Neural progenitor cell (in vitro differentiated cells): ENCODE results near the gene SPINK13.

Experiments
- EZH2 ChIP-seq: fragments of 200-600 bp; sonication (generic); IDR thresholded peaks from 2 replicates; pipeline ENCODE4 v1.6.1; 2017; ENCODE audit warnings: antibody characterized with exemption, mild to moderate bottlenecking, moderate library complexity
- EZH2phosphoT487 ChIP-seq: fragments of 200-600 bp; sonication (generic); IDR thresholded peaks from 2 replicates; pipeline ENCODE4 v1.6.1; 2017; ENCODE audit warnings: antibody characterized with exemption
- TF ChIP-seq, protein P1 (sequence below): fragments of 200-600 bp; sonication (generic); IDR thresholded peaks from 2 replicates; pipeline ENCODE4 v1.5.1; 2017; ENCODE audit warnings: antibody characterized with exemption, mild to moderate bottlenecking

DNA sequence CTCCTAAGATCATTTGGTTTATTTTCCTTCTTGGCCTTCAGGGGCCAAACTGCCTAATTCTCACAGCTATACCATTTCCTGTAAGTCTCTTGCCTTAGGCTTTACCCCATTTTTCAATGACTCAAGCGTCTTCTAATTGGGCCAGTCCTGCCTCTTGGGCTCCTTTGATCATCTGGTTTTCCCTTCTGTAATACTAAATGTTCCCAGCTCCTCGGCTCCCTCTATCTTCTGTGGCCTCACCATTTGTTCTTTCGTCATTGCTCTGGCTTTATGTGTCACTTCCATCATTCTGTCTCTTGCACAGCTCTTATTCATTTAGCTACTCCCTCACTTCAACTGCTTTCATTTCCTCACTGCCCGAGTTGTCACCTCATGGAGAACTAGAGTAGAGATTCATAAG lies 29.1 kb downstream of the SPINK13 start:
- TF ChIP-seq EZH2 (no peak), EZH2phosphoT487 (no peak)
- TF ChIP-seq, protein P1, sequence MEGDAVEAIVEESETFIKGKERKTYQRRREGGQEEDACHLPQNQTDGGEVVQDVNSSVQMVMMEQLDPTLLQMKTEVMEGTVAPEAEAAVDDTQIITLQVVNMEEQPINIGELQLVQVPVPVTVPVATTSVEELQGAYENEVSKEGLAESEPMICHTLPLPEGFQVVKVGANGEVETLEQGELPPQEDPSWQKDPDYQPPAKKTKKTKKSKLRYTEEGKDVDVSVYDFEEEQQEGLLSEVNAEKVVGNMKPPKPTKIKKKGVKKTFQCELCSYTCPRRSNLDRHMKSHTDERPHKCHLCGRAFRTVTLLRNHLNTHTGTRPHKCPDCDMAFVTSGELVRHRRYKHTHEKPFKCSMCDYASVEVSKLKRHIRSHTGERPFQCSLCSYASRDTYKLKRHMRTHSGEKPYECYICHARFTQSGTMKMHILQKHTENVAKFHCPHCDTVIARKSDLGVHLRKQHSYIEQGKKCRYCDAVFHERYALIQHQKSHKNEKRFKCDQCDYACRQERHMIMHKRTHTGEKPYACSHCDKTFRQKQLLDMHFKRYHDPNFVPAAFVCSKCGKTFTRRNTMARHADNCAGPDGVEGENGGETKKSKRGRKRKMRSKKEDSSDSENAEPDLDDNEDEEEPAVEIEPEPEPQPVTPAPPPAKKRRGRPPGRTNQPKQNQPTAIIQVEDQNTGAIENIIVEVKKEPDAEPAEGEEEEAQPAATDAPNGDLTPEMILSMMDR: peak; percentile 4
